A673 (cell line): ENCODE data around the gene NPPB. TPM values are rescaled to one million over a fixed set of nuclear protein-coding genes. Genes with fewer than 3 reads are reported as not detected.

Source experiments
- BruUV-seq: library from RNA; stranded (reverse); fragments of 400-500 nt; replicated peaks from 2 replicates; lab custom pipeline; 2021; lab: Mats Ljungman, UMichigan
- CTCF ChIA-PET: fragments of 300-600 bp; sonication (Branson Sonifier 250); formaldehyde crosslinking; loops from one replicate; lab custom pipeline; 2022; ENCODE audit warnings: antibody characterized with exemption; lab: Charles Lee
- POLR2A ChIA-PET: fragments of 300-600 bp; sonication (Branson Sonifier 250); formaldehyde crosslinking; loops from one replicate; lab custom pipeline; 2022; ENCODE audit warnings: antibody characterized with exemption; ENCODE audit not compliant: low non-redundant PET; lab: Charles Lee
- DNase-seq: peaks from one replicate; pipeline ENCODE4 v3.0.0-alpha.2; 2015; ENCODE audit warnings: low spot score
- H3K27ac ChIP-seq: fragments of 200-600 bp; sonication (generic); 2 replicates; pipeline ENCODE4 v1.5.1; 2016; ENCODE audit warnings: mixed run types, low read depth, mild to moderate bottlenecking, mixed read lengths, antibody characterized with exemption, low read length; ENCODE audit not compliant: poor library complexity, severe bottlenecking
- H3K27me3 ChIP-seq: fragments of 200-600 bp; sonication (generic); replicated peaks from 2 replicates; pipeline ENCODE4 v1.6.1; 2017; ENCODE audit warnings: mixed run types, low read depth, mild to moderate bottlenecking, mixed read lengths, antibody characterized with exemption, low read length; ENCODE audit not compliant: insufficient read depth, poor library complexity
- H3K36me3 ChIP-seq: fragments of 200-600 bp; sonication (generic); 2 replicates; pipeline ENCODE4 v1.6.1; 2016; ENCODE audit warnings: mixed run types, mild to moderate bottlenecking, mixed read lengths, antibody characterized with exemption, low read length; ENCODE audit not compliant: insufficient read depth, poor library complexity, severe bottlenecking
- H3K4me1 ChIP-seq: fragments of 200-600 bp; sonication (generic); 2 replicates; pipeline ENCODE4 v1.6.1; 2017; ENCODE audit warnings: mixed run types, mild to moderate bottlenecking, mixed read lengths, antibody characterized with exemption, low read length; ENCODE audit not compliant: insufficient read depth, poor library complexity, severe bottlenecking
- H3K4me3 ChIP-seq: fragments of 200-600 bp; sonication (generic); 2 replicates; pipeline ENCODE4 v1.5.1; 2016; ENCODE audit warnings: low read depth, mixed run types, mild to moderate bottlenecking, mixed read lengths, low read length; ENCODE audit not compliant: poor library complexity, severe bottlenecking
- H3K9me3 ChIP-seq: fragments of 200-600 bp; sonication (generic); 2 replicates; pipeline ENCODE4 v1.6.1; 2016; ENCODE audit warnings: mixed run types, low read depth, mild to moderate bottlenecking, mixed read lengths, antibody characterized with exemption, low read length; ENCODE audit not compliant: poor library complexity, severe bottlenecking
- CTCF ChIP-seq: fragments of 300-800, 200-600 bp; sonication (generic); conservative IDR thresholded peaks from 2 replicates; pipeline ENCODE4 v1.5.1; 2017; ENCODE audit warnings: low read depth, mild to moderate bottlenecking, antibody characterized with exemption, low read length, moderate library complexity, mixed read lengths
- EZH2 ChIP-seq: fragments of 200-600 bp; sonication (generic); IDR thresholded peaks from 2 replicates; pipeline ENCODE4 v1.6.1; 2017; ENCODE audit warnings: borderline replicate concordance, low read depth, mild to moderate bottlenecking, mixed read lengths, antibody characterized with exemption, low read length; ENCODE audit not compliant: poor library complexity, severe bottlenecking
- intact Hi-C: fragments of 100-400 bp; cut with micrococcal nuclease; formaldehyde crosslinking; loops from one replicate; pipeline ENCODE4 v1.10.0; 2022; ENCODE audit not compliant: unreplicated experiment
- total RNA-seq: library from RNA; stranded (reverse); gene quantifications from 2 replicates; pipeline ENCODE4 v1.2.3, GENCODE V29; 2021

The NPPB gene
- total RNA-seq, 1 experiment from 2014 or later, result not detected

- TF ChIP-seq EZH2 (no peak), CTCF (no peak)
- CTCF ChIA-PET, result interaction anchor here (0.6 kb wide), 1 partner anchor 12 kb away, joined by 3 read pairs; no protein-coding TSS in a partner anchor
- no peak overlapping the region for H3K27ac ChIP-seq
- intact Hi-C loops, result loop anchor here (5.0 kb wide), 1 partner anchor 34 kb away; the partner anchor contains the start of gene NPPB
- POLR2A ChIA-PET, result no interaction called here
- peaks cover 19% of the 10 kb centered on the region for H3K27me3 ChIP-seq
- H3K9me3 ChIP-seq, result no peaks in the 10 kb centered on the region
- H3K4me1 ChIP-seq, result no peaks in the 10 kb centered on the region
- H3K36me3 ChIP-seq, result no peaks in the 10 kb centered on the region
- DNase-seq, result no peak
- BruUV-seq, result no TSS peak
- no peak overlapping the region for H3K4me3 ChIP-seq
Observed at GRCh38 chr1:11891433-11892186, 32.9 kb upstream of the NPPB start.

GRCh38 chr1:11888877-11889208 is 30.1 kb upstream of the NPPB start:
- CTCF ChIA-PET, result no interaction called here
- POLR2A ChIA-PET, result no interaction called here
- H3K4me3 ChIP-seq, result no peak overlapping the region
- no peak overlapping the region for H3K27ac ChIP-seq
- DNase-seq, result no peak
- intact Hi-C loops, result no loop called here
- peaks cover 15% of the 10 kb centered on the region for H3K27me3 ChIP-seq
- BruUV-seq, result no TSS peak
- no peaks in the 10 kb centered on the region for H3K4me1 ChIP-seq
- no peak for TF ChIP-seq CTCF
- TF ChIP-seq EZH2, result no peak
- no peaks in the 10 kb centered on the region for H3K36me3 ChIP-seq
- H3K9me3 ChIP-seq, result no peaks in the 10 kb centered on the region

DNA sequence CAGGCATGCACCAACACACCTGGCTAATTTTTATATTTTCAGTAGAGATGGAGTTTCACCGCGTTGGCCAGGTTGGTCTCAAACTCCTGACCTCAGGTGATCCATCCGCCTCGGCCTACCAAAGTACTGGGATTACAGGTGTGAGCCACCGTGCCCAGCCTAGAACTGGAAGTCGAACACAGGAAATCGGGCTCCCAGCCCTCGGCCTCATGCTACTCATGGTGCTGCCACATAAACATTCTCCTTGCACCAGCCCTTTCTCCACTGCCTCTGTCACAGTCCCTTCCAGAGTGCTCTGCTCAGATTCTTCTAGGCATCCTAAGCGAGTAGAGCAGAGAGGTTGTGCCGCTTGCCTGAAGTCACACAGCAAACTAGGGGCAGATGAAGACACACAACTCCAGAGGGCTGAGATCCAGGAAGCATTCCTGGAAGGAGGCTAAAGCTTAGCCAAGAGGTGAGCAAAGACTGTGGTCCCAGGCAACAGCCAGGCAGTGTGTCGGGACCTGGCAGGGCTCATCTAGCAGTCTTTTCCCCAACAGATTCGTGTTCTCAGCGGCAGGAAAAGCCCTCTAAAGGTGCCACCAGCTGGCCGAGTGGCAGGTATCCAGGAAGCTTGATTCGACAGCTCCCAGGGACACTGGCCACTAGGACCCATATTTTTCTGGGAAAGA is 29.6 kb upstream of the NPPB start:
- Histone ChIP-seq H3K36me3 (no peaks in the 10 kb centered on the region), H3K27me3 (peaks cover 15% of the 10 kb centered on the region), H3K27ac (no peak overlapping the region), H3K4me3 (no peak overlapping the region), H3K4me1 (no peaks in the 10 kb centered on the region), H3K9me3 (no peaks in the 10 kb centered on the region)
- POLR2A ChIA-PET, result no interaction called here
- intact Hi-C loops, result no loop called here
- no TSS peak for BruUV-seq
- TF ChIP-seq EZH2 (no peak), CTCF (no peak)
- CTCF ChIA-PET, result interaction anchor here (0.5 kb wide), 1 partner anchor 8 kb away, joined by 3 read pairs; no protein-coding TSS in a partner anchor
- DNase-seq, result no peak
